GM19043 (cell line): ENCODE measurements around the gene PTK6.

Source experiments
- ATAC-seq: cut with Tn5 transposase; IDR thresholded peaks from one replicate; pipeline ENCODE4 v1.9.1; 2021; ENCODE audit warnings: low read depth; ENCODE audit not compliant: unreplicated experiment

The PTK6 gene

GRCh38 chr20:63533388-63533787 lies 3.8 kb downstream of the PTK6 start:
- ATAC-seq = no peak

DNA sequence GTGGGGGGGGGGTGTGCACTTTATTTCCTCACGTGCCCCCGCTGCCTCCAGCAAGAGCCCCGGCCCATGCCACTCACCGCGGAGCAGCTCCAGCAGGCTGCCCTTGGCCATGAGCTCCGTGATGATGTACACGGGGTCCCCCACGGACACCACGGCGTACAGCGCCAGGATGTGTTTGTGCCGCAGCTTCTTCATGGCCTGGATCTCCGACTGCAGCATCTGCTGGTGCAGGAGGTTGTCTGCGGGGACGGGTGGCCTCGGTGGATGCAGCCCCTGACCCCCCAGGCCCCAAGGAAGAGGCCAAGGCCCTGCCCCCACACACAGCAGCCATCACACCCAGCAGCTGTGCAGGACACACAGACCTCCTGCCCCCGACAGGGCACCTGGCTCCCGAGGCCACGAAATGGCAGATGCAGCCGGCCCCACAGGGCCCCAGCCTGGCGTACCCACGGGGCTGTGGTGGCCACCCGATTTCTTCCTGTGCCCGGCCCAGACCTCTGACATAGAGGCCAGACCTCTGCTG lies 4.7 kb downstream of the PTK6 start:
- no peak for ATAC-seq

DNA sequence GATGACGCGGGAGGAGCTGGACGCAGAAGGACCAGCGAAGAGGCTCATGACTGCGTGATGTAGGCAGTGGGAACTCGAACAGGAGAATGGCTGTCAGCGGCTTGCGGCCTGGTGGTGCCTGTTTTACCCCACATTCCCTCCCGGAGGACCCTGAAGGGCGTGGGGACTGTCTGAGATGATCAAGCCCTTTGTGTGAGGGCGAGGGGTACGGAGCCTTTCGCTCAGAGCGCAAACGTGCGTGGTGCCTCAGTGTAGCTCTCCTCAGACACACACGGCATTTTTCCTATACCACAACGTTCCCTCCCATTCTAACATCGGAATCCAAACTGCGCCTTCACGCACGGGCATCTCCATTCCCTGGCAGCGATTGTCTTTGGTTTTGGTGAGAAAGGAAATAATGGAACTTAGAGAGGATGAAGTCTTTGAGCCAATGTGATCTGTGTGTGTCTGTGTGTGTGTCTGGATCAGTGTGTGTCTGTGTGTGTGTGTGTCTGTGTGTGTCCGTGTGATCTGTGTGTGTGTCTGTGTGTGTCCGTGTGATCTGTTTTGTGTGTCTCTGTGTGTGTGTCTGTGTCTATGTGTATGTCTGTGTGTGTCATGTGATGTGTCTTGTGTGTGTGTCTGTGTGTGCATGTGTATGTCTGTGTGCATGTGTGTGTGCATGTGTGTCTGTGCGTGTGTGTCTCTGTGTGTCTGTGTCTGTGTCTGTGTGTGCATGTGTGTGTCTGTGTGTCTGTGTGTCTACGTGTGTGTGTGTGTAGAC lies 5.3 kb downstream of the PTK6 start:
- ATAC-seq = no peak

GRCh38 chr20:63530788-63531160 lies 6.4 kb downstream of the PTK6 start:
- ATAC-seq = no peak

GRCh38 chr20:63529861-63530787 lies 7.1 kb downstream of the PTK6 start:
- ATAC-seq = no peak

- ATAC-seq = no peak
Observed at GRCh38 chr20:63529180-63529860, 7.9 kb downstream of the PTK6 start.

- ATAC-seq = no peak
Observed at GRCh38 chr20:63527184-63527583, 10.0 kb downstream of the PTK6 start.

DNA sequence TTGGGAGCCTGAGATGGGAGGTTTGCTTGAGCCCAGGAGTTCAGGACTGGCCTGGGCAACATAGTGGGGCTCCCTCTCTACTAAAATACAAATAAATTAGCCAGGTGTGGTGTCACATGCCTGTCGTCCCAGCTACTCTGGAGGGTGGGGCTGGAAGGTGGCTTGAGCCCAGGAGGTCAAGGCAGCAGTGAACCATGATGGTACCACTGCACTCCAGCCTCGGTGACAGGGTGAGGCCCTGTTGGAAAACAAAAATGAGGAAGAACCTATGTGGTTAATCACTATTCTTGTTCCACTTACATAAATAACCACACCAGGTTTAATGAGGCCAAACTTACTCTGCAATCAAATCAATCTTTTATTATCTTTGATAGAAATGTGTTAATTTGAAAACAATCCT lies 11.2 kb downstream of the PTK6 start:
- ATAC-seq = no peak

- no peak for ATAC-seq
Observed at GRCh38 chr20:63525185-63525584, 12.0 kb downstream of the PTK6 start.

DNA sequence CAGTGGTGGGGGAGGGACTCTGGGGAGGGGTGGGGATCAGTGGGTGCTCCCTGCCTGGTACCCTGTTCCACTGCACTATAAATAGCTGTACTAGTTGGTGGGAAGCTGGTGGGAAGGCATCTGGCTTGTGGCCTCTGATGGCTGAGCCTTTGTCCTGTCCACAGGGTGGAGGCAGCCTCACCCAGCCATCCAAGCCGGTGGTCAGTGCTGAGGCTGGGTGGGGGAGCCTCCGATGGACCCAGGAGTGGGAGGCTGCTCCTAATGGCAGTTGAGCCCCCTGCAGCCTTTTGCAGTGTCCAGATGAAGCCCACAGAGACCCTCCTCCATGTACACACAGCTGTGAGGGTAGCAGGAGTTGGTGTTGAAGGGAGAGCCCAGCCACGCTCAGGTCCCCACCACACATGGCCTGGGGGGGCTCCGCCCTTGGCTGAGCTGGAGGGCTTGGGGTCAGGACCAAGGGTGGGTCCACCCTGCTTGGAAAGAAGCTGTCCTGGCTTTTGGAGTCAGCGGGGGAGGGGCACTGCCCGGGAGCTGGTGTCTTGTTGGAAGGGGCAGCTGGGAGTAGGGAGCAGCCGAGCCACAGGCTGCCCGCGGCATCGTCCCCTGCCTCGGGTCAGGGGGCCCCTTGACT lies 14.1 kb downstream of the PTK6 start:
- no peak for ATAC-seq

DNA sequence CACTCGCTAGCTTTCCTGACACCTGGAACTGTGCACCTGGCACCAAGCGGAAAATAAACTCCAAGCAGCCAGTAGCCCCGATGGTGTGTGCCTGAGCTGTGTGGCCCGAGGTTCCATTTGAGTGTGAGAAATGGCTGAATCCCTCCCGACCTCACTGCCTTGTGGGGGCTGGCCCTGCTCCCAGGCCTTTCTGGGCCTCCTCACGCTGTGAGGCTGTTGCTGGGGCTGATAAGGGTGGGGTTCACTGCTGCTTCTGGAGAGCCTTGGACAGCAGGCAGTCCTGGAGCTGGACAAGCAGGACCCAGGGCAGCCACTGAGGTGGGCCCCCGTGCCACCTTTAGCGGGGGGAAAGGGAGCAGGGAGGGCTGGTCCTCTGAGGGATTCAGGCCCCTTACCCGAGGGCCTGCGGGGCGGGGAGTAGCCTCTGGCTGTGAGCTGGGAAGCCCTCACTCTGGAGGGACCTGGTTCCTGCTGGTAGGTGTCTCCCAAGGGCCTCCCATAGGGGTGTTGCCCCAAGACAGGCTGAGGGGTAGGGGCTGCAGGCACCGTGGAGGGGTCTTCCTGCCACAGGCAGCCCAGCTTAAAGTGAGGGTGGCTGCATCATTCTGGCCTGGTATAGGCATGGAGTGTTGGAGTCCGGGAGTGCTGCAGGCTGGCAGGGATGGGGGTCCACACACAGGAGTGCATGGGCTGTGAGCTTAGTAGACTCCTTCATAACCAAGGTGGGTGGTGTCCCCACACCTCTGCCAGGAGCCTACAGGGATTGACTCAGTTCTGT lies 14.9 kb downstream of the PTK6 start:
- no peak for ATAC-seq

DNA sequence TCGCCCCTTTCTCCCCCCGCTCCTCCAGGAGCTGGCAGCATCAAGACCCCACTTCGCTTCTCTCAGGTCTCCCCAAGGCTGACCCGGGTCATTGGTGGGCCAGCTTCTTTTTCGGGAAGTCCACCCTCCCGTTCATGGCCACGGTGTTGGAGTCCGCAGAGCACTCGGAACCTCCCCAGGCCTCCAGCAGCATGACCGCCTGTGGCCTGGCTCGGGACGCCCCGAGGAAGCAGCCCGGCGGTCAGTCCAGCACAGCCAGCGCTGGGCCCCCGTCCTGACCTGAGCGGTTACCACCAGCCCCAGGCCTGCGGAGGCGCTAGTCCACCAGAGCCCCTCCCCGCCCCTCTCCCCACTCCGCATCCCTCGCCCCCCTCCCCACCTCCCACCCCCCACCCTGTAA lies 15.6 kb downstream of the PTK6 start:
- ATAC-seq = no peak

DNA sequence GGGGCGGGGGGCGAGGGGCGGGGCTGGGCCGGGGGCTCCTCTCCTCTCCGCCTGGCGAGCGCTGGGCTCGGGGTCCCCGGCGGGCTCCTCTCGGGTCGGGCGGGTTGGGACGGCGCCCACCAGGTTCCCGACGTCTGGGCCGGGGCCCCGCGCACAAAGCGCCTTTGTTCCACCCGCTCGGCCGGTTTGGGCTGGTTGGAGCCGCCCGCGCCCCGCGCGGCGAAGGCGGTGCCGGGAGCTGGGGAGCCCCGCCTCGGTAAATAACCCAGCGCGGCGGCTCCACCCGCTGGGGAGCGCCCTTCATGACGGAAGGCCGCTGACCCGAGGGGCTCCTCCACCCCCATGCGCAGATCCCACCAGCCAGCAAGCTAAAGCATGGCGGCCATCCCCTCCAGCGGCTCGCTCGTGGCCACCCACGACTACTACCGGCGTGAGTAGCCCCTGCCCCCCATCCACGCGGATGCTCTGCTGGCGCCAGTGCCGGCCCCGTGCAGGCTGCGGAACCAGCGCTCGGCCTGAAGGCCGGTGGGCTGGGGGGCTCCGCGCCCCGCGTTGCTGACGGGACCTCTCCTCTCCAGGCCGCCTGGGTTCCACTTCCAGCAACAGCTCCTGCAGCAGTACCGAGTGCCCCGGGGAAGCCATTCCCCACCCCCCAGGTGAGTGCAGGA lies 16.1 kb downstream of the PTK6 start:
- peak; percentile 40 for ATAC-seq

GRCh38 chr20:63520504-63520933 lies 16.7 kb downstream of the PTK6 start, which contains the start of gene PPDPF:
Gene PPDPF (plus strand): TSS chr20:63520765. CDS start chr20:63521309, 544 bp downstream.
- ATAC-seq = peak; percentile 50

DNA sequence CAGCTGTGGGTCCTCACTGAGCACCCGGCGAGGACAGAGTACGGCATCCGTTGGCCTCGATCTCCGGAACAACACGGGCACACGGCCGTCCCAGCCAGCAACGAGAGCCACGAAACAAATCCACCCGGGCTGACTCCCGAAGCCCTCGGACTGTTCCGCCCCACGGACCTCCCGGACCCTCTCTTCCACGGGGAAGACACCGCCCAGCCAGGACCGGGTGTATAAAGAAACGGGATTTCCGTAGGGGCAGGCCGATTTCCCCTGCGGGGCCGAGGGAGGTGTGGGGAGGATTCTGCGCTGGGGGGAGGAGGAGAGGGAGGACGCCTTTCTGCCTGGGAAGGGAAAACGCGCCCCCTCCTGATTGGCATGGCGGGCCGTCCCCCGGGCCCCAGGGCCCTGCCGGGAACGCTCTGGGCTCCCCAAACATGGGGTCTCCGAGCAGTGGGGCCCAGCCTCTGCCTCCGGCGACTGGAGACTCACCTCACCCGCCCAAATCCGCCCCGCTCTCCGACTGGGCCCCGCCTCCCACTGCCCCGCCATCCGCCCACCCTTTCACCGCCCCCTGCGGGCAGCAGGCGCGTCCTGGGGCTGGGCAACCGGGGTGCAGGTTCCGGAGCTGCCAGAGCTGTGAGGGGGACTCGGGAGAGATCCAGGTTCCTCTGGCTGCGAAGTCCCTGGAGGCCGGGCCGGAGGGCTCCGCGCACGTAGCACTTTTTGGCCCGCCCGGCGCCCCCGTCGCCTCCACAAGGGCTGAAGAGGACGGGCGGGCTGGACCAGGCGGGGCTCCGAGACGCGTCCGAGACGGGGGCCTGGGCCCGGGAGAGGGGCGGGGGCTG lies 17.3 kb downstream of the PTK6 start:
- ATAC-seq = peak; percentile 31

DNA sequence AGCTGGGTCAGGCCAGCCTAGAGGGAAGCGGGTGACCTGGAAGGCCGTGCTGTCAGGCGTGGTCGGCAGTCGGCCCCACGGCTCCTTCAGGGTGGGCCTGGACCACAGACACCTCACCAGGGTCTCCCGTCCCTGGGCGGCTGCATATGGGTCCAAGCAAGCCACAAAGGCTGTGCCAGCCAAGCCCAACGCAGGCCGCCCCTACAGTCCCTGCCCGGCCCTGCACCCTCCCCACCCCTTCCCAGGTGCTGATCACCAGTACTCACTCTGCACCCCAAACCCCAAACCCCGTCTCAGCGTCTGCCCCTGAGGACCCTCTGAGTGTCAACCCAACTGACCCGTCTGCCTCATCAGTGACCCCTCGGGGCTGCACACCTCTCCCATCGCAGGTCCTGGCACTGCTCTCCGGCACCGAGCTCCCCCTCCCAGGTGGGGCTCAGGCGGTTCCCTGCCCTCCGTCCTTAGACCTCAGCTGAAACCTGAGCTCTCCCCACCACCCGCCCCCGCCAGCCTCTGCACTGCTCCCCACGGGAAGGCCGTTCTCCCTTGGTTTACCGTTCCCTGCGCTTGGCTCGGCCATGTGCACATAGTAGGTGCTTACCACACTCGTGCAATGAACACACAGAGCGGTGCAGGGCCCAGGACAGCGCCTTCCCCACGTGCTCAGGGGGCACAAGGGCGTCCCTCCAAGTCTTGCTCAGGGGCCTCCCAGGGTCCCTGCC lies 18.1 kb downstream of the PTK6 start:
- ATAC-seq = no peak

DNA sequence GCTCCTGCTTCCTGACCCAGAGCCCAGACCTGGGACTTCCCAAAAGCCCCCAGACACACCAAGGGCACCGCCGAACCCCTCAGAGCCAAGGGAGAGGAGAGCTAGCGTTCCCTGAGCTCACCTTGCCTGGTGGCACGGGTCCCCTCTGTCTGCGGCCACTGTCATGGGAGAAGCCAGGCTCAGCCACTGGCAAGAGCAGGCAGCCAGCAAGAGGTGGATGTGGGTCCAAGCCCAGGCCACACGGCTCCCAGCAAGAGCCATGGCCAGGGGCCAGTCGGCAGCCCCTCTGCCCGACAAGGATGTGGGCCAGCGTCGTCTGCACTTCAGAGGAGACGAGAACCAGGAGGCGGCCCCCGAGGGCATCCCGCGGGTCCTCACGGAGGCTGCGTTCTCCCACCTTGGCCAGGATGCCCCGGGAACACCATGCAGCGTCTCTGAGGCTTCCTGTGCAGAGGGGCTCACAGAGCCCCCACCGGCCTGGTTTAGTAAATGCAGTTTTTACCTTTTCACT lies 18.8 kb downstream of the PTK6 start:
- no peak for ATAC-seq
